Spleen (tissue), 11 donors: ENCODE measurements around the gene DOCK4. TPM values are rescaled to one million over a fixed set of nuclear protein-coding genes. Genes with fewer than 3 reads are reported as not detected.

Experiments used
- DNase-seq: peaks from one replicate; pipeline ENCODE4 v3.0.0-alpha.2; 2020
- H3K27ac ChIP-seq, 8 donors: fragments of 200-600 bp; sonication (generic) in 7 of 8; 1 replicate in 4 of 8; 2 replicates in 4 of 8; pipeline versions ENCODE4 v1.5.0 to v1.8.0; 2016 to 2021; ENCODE audit warnings: inconsistent platforms in 4 of 8, mild to moderate bottlenecking in 4 of 8, moderate library complexity in 1 of 8
- H3K27me3 ChIP-seq, 7 donors: fragments of 200-600 bp; sonication (generic) in 6 of 7; replicated peaks in 1 of 7; 1 replicate in 4 of 7; 2 replicates in 3 of 7; pipeline versions ENCODE4 v1.5.0 to v1.8.0; 2016 to 2021; ENCODE audit warnings: inconsistent platforms in 3 of 7, mild to moderate bottlenecking in 1 of 7
- H3K36me3 ChIP-seq, 6 donors: fragments of 200-600 bp; sonication (generic) in 5 of 6; 1 replicate in 4 of 6; 2 replicates in 2 of 6; pipeline versions ENCODE4 v1.5.0 to v1.8.0; 2016 to 2021; ENCODE audit warnings: inconsistent platforms in 2 of 6
- H3K4me1 ChIP-seq, 6 donors: fragments of 200-600 bp; sonication (generic) in 5 of 6; 1 replicate in 3 of 6; 2 replicates in 3 of 6; pipeline versions ENCODE4 v1.5.0 to v1.8.0; 2016 to 2021; ENCODE audit warnings: inconsistent platforms in 3 of 6
- H3K4me3 ChIP-seq, 8 donors: fragments of 200-600 bp; sonication (generic) in 7 of 8; 1 replicate in 4 of 8; 2 replicates in 4 of 8; pipeline versions ENCODE4 v1.5.0 to v1.8.0; 2016 to 2021; ENCODE audit warnings: inconsistent platforms in 4 of 8, mild to moderate bottlenecking in 4 of 8, moderate library complexity in 2 of 8
- H3K9me3 ChIP-seq, 8 donors: fragments of 200-600 bp; sonication (generic) in 7 of 8; 1 replicate in 4 of 8; 2 replicates in 4 of 8; pipeline versions ENCODE4 v1.5.0 to v1.8.0; 2016 to 2021; ENCODE audit warnings: inconsistent platforms in 4 of 8
- POLR2A ChIP-seq, 3 donors: fragments of 450-650 bp; IDR thresholded peaks; one replicate each; pipeline ENCODE4 v1.5.1; 2017; ENCODE audit warnings: antibody characterized with exemption in 3 of 3, mild to moderate bottlenecking in 1 of 3
- POLR2AphosphoS5 ChIP-seq, 3 donors: sonication (generic); formaldehyde crosslinking; IDR thresholded peaks; one replicate each; pipeline ENCODE4 v1.5.1; 2017; ENCODE audit warnings: antibody characterized with exemption in 3 of 3
- WGBS, 5 donors: extraction: QIAGEN DNeasy Blood & Tissue Kit in 3 of 5; methylation state at CpG; one replicate each; pipeline versions ENCODE4 v1.1.5 to v1.1.7; 2013 to 2018; 5-methylcytosine and 5-hydroxymethylcytosine counted together
- intact Hi-C: fragments of 100-400 bp; cut with DNase I; formaldehyde crosslinking; loops from one replicate; pipeline ENCODE4 v1.15.0; 2023; ENCODE audit warnings: low total_unique reads
- polyA plus RNA-seq, 3 donors: library from polyadenylated mRNA; stranded (reverse); fragments of 200-250 nt; gene quantifications; one replicate each; pipeline ENCODE4 v1.2.1, GENCODE V29; 2013
- total RNA-seq, 7 donors: library from RNA; depleted of rRNA in 3 of 7; stranded (reverse); fragments of >200 nt in 3 of 7; fragmentation: NEBNext Ultra II Directional in 4 of 7; extraction: Animal tissue kit (Norgen Biotek cat#: 25700) in 4 of 7; gene quantifications; one replicate each; pipeline versions ENCODE4 v1.1.0 to v1.2.1, GENCODE V29; 2016 to 2021
- TF ChIP-seq, protein P1 (sequence below), 11 experiments: fragments of 200-600 bp in 7 of 11; fragments of 450-650 bp in 4 of 11; sonication (generic) in 4 of 11; IDR thresholded peaks in 8 of 11; conservative IDR thresholded peaks in 3 of 11; 1 replicate in 7 of 11; 2 replicates in 4 of 11; pipeline versions ENCODE4 v1.4.0 to v1.8.0; 2016 to 2021; ENCODE audit warnings: antibody characterized with exemption in 11 of 11, inconsistent platforms in 4 of 11, mild to moderate bottlenecking in 1 of 11
- donor health status: healthy with polysubstance abuse.
- donor health status: DM: no; HTN: no; CAD: no; lungs with moderate emphysema.
- donor health status: DM: no; HTN: no; CAD: no.
- donor health status: Bipolar disorder and iron deficiency.
- donor health status: healthy.
- donor health status: DM: no; HTN: no; CAD: no.
- donor health status: DM: yes; HTN: yes; CAD: no.

Gene DOCK4
- total and polyA plus RNA-seq, 10 donors: 1.4 to 26.9 (median 14.2) TPM

GRCh38 chr7:111734954-111735660 is 471.1 kb downstream of the DOCK4 start:
- no peaks in the 10 kb centered on the region for H3K9me3 ChIP-seq
- H3K36me3 ChIP-seq: no peaks in the 10 kb centered on the region
- 62 to 78% (median 71%) methylated on average over 4 of the region's 4 CpGs for WGBS, 5 donors
- DNase-seq: no peak
- no peaks in the 10 kb centered on the region for H3K4me1 ChIP-seq
- H3K4me3 ChIP-seq: no peak overlapping the region
- H3K27ac ChIP-seq: no peak overlapping the region
- no peak for TF ChIP-seq POLR2AphosphoS5 (IDR thresholded peaks at IDR 0.05)
- TF ChIP-seq, protein P1, sequence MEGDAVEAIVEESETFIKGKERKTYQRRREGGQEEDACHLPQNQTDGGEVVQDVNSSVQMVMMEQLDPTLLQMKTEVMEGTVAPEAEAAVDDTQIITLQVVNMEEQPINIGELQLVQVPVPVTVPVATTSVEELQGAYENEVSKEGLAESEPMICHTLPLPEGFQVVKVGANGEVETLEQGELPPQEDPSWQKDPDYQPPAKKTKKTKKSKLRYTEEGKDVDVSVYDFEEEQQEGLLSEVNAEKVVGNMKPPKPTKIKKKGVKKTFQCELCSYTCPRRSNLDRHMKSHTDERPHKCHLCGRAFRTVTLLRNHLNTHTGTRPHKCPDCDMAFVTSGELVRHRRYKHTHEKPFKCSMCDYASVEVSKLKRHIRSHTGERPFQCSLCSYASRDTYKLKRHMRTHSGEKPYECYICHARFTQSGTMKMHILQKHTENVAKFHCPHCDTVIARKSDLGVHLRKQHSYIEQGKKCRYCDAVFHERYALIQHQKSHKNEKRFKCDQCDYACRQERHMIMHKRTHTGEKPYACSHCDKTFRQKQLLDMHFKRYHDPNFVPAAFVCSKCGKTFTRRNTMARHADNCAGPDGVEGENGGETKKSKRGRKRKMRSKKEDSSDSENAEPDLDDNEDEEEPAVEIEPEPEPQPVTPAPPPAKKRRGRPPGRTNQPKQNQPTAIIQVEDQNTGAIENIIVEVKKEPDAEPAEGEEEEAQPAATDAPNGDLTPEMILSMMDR (IDR thresholded peaks at IDR 0.05 in 8 of 11, conservative IDR thresholded peaks at IDR 0.05 in 3 of 11): no peak
- no peak for TF ChIP-seq POLR2A (IDR thresholded peaks at IDR 0.05)
- intact Hi-C loops: no loop called here
- peaks cover 0 to 3% (median 0%) of the 10 kb centered on the region in 7 donors for H3K27me3 ChIP-seq

GRCh38 chr7:111732923-111733322 is 473.3 kb downstream of the DOCK4 start:
- Histone ChIP-seq H3K27me3 (peaks cover 0 to 3% (median 0%) of the 10 kb centered on the region in 7 donors), H3K4me3 (no peak overlapping the region), H3K27ac (no peak overlapping the region), H3K4me1 (no peaks in the 10 kb centered on the region), H3K9me3 (no peaks in the 10 kb centered on the region), H3K36me3 (peaks cover 0 to 6% (median 2%) of the 10 kb centered on the region in 6 donors)
- TF ChIP-seq POLR2AphosphoS5 (IDR thresholded peaks at IDR 0.05): no peak
- TF ChIP-seq POLR2A (IDR thresholded peaks at IDR 0.05): no peak
- TF ChIP-seq, protein P1 (IDR thresholded peaks at IDR 0.05 in 8 of 11, conservative IDR thresholded peaks at IDR 0.05 in 3 of 11): no peak
- intact Hi-C loops: no loop called here
- WGBS, 5 donors: 84 to 95% (median 91%) methylated on average over 4 of the region's 4 CpGs
- DNase-seq: no peak

- intact Hi-C loops: no loop called here
- Histone ChIP-seq H3K9me3 (no peaks in the 10 kb centered on the region), H3K27ac (no peak overlapping the region), H3K27me3 (no peaks in the 10 kb centered on the region), H3K4me3 (no peak overlapping the region), H3K4me1 (no peaks in the 10 kb centered on the region), H3K36me3 (peaks cover 0 to 6% (median 2%) of the 10 kb centered on the region in 6 donors)
- TF ChIP-seq, protein P1 (IDR thresholded peaks at IDR 0.05 in 8 of 11, conservative IDR thresholded peaks at IDR 0.05 in 3 of 11): peak in 2 of 11 experiments; percentile 15 to 24
- TF ChIP-seq POLR2AphosphoS5 (IDR thresholded peaks at IDR 0.05) (no peak), POLR2A (IDR thresholded peaks at IDR 0.05) (no peak)
- 83 to 89% (median 85%) methylated on average over 13 of the region's 13 CpGs for WGBS, 5 donors
- no peak for DNase-seq
Observed at GRCh38 chr7:111730476-111731300, 475.5 kb downstream of the DOCK4 start.

- TF ChIP-seq POLR2AphosphoS5 (IDR thresholded peaks at IDR 0.05): no peak
- TF ChIP-seq, protein P1 (IDR thresholded peaks at IDR 0.05 in 8 of 11, conservative IDR thresholded peaks at IDR 0.05 in 3 of 11): no peak
- no peak for TF ChIP-seq POLR2A (IDR thresholded peaks at IDR 0.05)
- Histone ChIP-seq H3K27ac (no peak overlapping the region), H3K27me3 (no peaks in the 10 kb centered on the region), H3K9me3 (no peaks in the 10 kb centered on the region), H3K4me1 (no peaks in the 10 kb centered on the region), H3K4me3 (no peak overlapping the region), H3K36me3 (peaks cover 0 to 6% (median 2%) of the 10 kb centered on the region in 6 donors)
- 84 to 88% (median 86%) methylated on average over 6 of the region's 6 CpGs for WGBS, 5 donors
- no peak for DNase-seq
- intact Hi-C loops: no loop called here
Observed at GRCh38 chr7:111730057-111730456, 476.1 kb downstream of the DOCK4 start.
